MM.1S (cell line): ENCODE results near the gene AMH.

Source experiments
- DNase-seq: peaks from one replicate; pipeline ENCODE4 v3.0.0-alpha.2; 2015
- H2AFZ ChIP-seq: fragments of 300-600 bp; sonication (generic); 2 replicates; pipeline ENCODE4 v1.6.0; 2016; ENCODE audit warnings: antibody characterized with exemption, low read length
- H3F3A ChIP-seq: fragments of 300-600 bp; sonication (generic); 2 replicates; pipeline ENCODE4 v1.6.1; 2016; ENCODE audit warnings: mild to moderate bottlenecking, antibody characterized with exemption, low read length, moderate library complexity, mixed read lengths; ENCODE audit not compliant: insufficient read depth
- H3K27ac ChIP-seq: fragments of 300-600 bp; sonication (generic); 2 replicates; pipeline ENCODE4 v1.5.1; 2016; ENCODE audit warnings: mild to moderate bottlenecking, low read length
- H3K27me3 ChIP-seq: fragments of 300-600 bp; sonication (generic); replicated peaks from 2 replicates; pipeline ENCODE4 v1.6.0; 2016; ENCODE audit warnings: low read length; ENCODE audit not compliant: insufficient read depth
- H3K36me3 ChIP-seq: fragments of 300-600 bp; sonication (generic); replicated peaks from 2 replicates; pipeline ENCODE4 v1.6.1; 2016; ENCODE audit warnings: mild to moderate bottlenecking, low read length, mixed read lengths; ENCODE audit not compliant: insufficient read depth
- H3K4me1 ChIP-seq: fragments of 300-600 bp; sonication (generic); 2 replicates; pipeline ENCODE4 v1.6.1; 2016; ENCODE audit warnings: low read length, mixed read lengths
- H3K4me2 ChIP-seq: fragments of 300-600 bp; sonication (generic); 2 replicates; pipeline ENCODE4 v1.6.0; 2016; ENCODE audit warnings: low read depth, low read length
- H3K4me3 ChIP-seq: fragments of 300-600 bp; sonication (generic); 2 replicates; pipeline ENCODE4 v1.5.1; 2016; ENCODE audit warnings: low read length, mixed read lengths
- H3K79me2 ChIP-seq: fragments of 300-600 bp; sonication (generic); 2 replicates; pipeline ENCODE4 v1.6.1; 2016; ENCODE audit warnings: mixed run types, low read length, mixed read lengths
- H3K9ac ChIP-seq: fragments of 300-600 bp; sonication (generic); 2 replicates; pipeline ENCODE4 v1.6.1; 2016; ENCODE audit warnings: low read length, mixed read lengths
- H3K9me2 ChIP-seq: fragments of 300-600 bp; sonication (generic); replicated peaks from 2 replicates; pipeline ENCODE4 v1.6.1; 2016; ENCODE audit warnings: mild to moderate bottlenecking, low read length, mixed read lengths; ENCODE audit not compliant: insufficient read depth
- H3K9me3 ChIP-seq: fragments of 300-600 bp; sonication (generic); replicated peaks from 2 replicates; pipeline ENCODE4 v1.6.1; 2016; ENCODE audit warnings: mild to moderate bottlenecking, low read length, mixed read lengths; ENCODE audit not compliant: insufficient read depth
- H4K20me1 ChIP-seq: fragments of 300-600 bp; sonication (generic); 2 replicates; pipeline ENCODE4 v1.6.1; 2016; ENCODE audit warnings: mild to moderate bottlenecking, low read length, moderate library complexity, mixed read lengths; ENCODE audit not compliant: insufficient read depth
- EZH2 ChIP-seq: fragments of 300-600 bp; sonication (generic); optimal IDR thresholded peaks from 2 replicates; pipeline ENCODE3; 2017; ENCODE audit warnings: low read depth, mild to moderate bottlenecking, antibody characterized with exemption, low read length, mixed read lengths
- EZH2phosphoT487 ChIP-seq: fragments of 300-600 bp; sonication (generic); IDR thresholded peaks from 2 replicates; pipeline ENCODE4 v1.6.1; 2018; ENCODE audit warnings: antibody characterized with exemption, low read length
- TF ChIP-seq, protein P1 (sequence below): fragments of 300-600 bp; sonication (generic); IDR thresholded peaks from 2 replicates; pipeline ENCODE4 v1.5.1; 2016; ENCODE audit warnings: antibody characterized with exemption, low read length, mixed read lengths

The AMH gene

DNA sequence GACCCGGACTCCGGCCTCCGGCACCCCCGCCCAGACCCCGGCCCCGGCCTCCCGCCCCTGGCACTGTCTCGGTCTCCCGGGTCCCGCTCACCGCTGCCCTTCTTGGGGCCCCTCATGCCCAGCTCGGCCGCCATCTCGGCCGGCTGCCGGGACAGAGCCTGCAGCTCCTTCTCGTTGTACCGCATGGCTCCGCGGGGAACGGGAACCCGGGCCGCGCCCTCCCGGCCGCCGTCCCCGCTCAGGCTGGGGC, 13.1 kb upstream of the AMH start:
- Histone ChIP-seq H3K36me3 (0 out of 2 replicates have a peak, but pooled peaks cover 3% of the 10 kb centered on the region), H3K4me3 (peak overlapping the region; percentile 89), H3K4me1 (peaks cover 20% of the 10 kb centered on the region; the same call in 1 of the 2 replicates), H3K9me2 (no peaks in the 10 kb centered on the region), H4K20me1 (peaks cover 27% of the 10 kb centered on the region), H3K27me3 (no peaks in the 10 kb centered on the region), H3F3A (peaks cover 48% of the 10 kb centered on the region), H3K4me2 (no peak overlapping the region; the same call in 1 of the 2 replicates), H3K79me2 (peaks cover 95% of the 10 kb centered on the region), H2AFZ (no peak overlapping the region), H3K9me3 (no peaks in the 10 kb centered on the region), H3K27ac (peak overlapping the region; percentile 36; the same call in 1 of the 2 replicates), H3K9ac (peak overlapping the region; percentile 92)
- TF ChIP-seq, protein P1, sequence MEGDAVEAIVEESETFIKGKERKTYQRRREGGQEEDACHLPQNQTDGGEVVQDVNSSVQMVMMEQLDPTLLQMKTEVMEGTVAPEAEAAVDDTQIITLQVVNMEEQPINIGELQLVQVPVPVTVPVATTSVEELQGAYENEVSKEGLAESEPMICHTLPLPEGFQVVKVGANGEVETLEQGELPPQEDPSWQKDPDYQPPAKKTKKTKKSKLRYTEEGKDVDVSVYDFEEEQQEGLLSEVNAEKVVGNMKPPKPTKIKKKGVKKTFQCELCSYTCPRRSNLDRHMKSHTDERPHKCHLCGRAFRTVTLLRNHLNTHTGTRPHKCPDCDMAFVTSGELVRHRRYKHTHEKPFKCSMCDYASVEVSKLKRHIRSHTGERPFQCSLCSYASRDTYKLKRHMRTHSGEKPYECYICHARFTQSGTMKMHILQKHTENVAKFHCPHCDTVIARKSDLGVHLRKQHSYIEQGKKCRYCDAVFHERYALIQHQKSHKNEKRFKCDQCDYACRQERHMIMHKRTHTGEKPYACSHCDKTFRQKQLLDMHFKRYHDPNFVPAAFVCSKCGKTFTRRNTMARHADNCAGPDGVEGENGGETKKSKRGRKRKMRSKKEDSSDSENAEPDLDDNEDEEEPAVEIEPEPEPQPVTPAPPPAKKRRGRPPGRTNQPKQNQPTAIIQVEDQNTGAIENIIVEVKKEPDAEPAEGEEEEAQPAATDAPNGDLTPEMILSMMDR, result no peak
- TF ChIP-seq EZH2 (no peak), EZH2phosphoT487 (no peak)
- no peak for DNase-seq

GRCh38 chr19:2236314-2237050, 12.6 kb upstream of the AMH start, which contains the start of the genes PLEKHJ1 and SF3A2:
PLEKHJ1 (minus strand) TSS chr19:2236329; CDS start chr19:2236248, 81 bp downstream.
SF3A2 (plus strand) TSS chr19:2236824; CDS start chr19:2243419, 6,595 bp downstream.
- Histone ChIP-seq H3F3A (peaks cover 45% of the 10 kb centered on the region), H2AFZ (peak within 1 kb of the TSS; percentile 47), H3K9me2 (no peaks in the 10 kb centered on the region), H3K4me3 (peak within 1 kb of the TSS; percentile 89), H3K27ac (peak within 1 kb of the TSS; percentile 83), H4K20me1 (peaks cover 28% of the 10 kb centered on the region), H3K4me1 (peaks cover 20% of the 10 kb centered on the region; the same call in 1 of the 2 replicates), H3K79me2 (peaks cover 95% of the 10 kb centered on the region), H3K27me3 (no peaks in the 10 kb centered on the region), H3K9me3 (no peaks in the 10 kb centered on the region), H3K4me2 (peak within 1 kb of the TSS; percentile 83), H3K9ac (peak within 1 kb of the TSS; percentile 92), H3K36me3 (0 out of 2 replicates have a peak, but pooled peaks cover 3% of the 10 kb centered on the region)
- TF ChIP-seq EZH2phosphoT487, result no peak
- TF ChIP-seq, protein P1, result peak; percentile 100
- peak; percentile 99 for DNase-seq

- peaks cover 95% of the 10 kb centered on the region for H3K79me2 ChIP-seq
- no peak for DNase-seq
- peaks cover 33% of the 10 kb centered on the region for H4K20me1 ChIP-seq
- H3K9ac ChIP-seq, result peak overlapping the region; percentile 92
- H3K4me3 ChIP-seq, result peak overlapping the region; percentile 89
- peak overlapping the region; percentile 80 for H3K4me2 ChIP-seq
- H3F3A ChIP-seq, result peaks cover 38% of the 10 kb centered on the region
- H3K9me2 ChIP-seq, result no peaks in the 10 kb centered on the region
- H3K27me3 ChIP-seq, result no peaks in the 10 kb centered on the region
- H3K4me1 ChIP-seq, result peaks cover 20% of the 10 kb centered on the region; the same call in 1 of the 2 replicates
- H3K27ac ChIP-seq, result peak overlapping the region; percentile 83
- H3K9me3 ChIP-seq, result no peaks in the 10 kb centered on the region
- H3K36me3 ChIP-seq, result 0 out of 2 replicates have a peak, but pooled peaks cover 3% of the 10 kb centered on the region
- peak overlapping the region; percentile 47; the same call in 1 of the 2 replicates for H2AFZ ChIP-seq
- TF ChIP-seq, protein P1, result no peak
- TF ChIP-seq EZH2phosphoT487, result no peak
- TF ChIP-seq EZH2, result no peak
Observed at GRCh38 chr19:2237051-2237868, 11.9 kb upstream of the AMH start.
